AG10803 (cell line): ENCODE measurements around the gene TCEA2.

Source experiments
- DNase-seq: peaks from one replicate; pipeline ENCODE4 v3.0.0; 2010; ENCODE audit warnings: low read depth
- H3K4me3 ChIP-seq: 2 replicates; pipeline ENCODE4 v1.5.1; 2011; ENCODE audit warnings: mild to moderate bottlenecking, low read length, control low read depth
- CTCF ChIP-seq: conservative IDR thresholded peaks from 2 replicates; pipeline ENCODE4 v1.5.1; 2011; ENCODE audit warnings: mild to moderate bottlenecking, low read length, control low read depth, inconsistent platforms

The TCEA2 gene

GRCh38 chr20:64025101-64025825, 37.7 kb upstream of the TCEA2 start:
- no peak for DNase-seq
- no peak overlapping the region for H3K4me3 ChIP-seq
- TF ChIP-seq CTCF, result no peak

GRCh38 chr20:64025826-64026412, 37.1 kb upstream of the TCEA2 start:
- no peak overlapping the region for H3K4me3 ChIP-seq
- no peak for TF ChIP-seq CTCF
- no peak for DNase-seq

GRCh38 chr20:64027981-64028685, 34.9 kb upstream of the TCEA2 start:
- no peak overlapping the region for H3K4me3 ChIP-seq
- DNase-seq, result no peak
- TF ChIP-seq CTCF, result no peak

GRCh38 chr20:64029293-64030117, 33.5 kb upstream of the TCEA2 start:
- no peak for TF ChIP-seq CTCF
- no peak for DNase-seq
- H3K4me3 ChIP-seq, result no peak overlapping the region

- TF ChIP-seq CTCF, result no peak
- H3K4me3 ChIP-seq, result no peak overlapping the region
- no peak for DNase-seq
Observed at GRCh38 chr20:64030371-64031134, 32.4 kb upstream of the TCEA2 start.

GRCh38 chr20:64031822-64032314, 31.1 kb upstream of the TCEA2 start:
- no peak for TF ChIP-seq CTCF
- no peak for DNase-seq
- H3K4me3 ChIP-seq, result no peak overlapping the region
